LoVo (cell line): ENCODE results near the gene BLVRA.

Experiments
- DNase-seq: peaks from one replicate; pipeline ENCODE4 v3.0.0-alpha.2; 2016; ENCODE audit warnings: low spot score

The BLVRA gene

GRCh38 chr7:43749383-43749940 lies 9.0 kb upstream of the BLVRA start:
- no peak for DNase-seq

DNA sequence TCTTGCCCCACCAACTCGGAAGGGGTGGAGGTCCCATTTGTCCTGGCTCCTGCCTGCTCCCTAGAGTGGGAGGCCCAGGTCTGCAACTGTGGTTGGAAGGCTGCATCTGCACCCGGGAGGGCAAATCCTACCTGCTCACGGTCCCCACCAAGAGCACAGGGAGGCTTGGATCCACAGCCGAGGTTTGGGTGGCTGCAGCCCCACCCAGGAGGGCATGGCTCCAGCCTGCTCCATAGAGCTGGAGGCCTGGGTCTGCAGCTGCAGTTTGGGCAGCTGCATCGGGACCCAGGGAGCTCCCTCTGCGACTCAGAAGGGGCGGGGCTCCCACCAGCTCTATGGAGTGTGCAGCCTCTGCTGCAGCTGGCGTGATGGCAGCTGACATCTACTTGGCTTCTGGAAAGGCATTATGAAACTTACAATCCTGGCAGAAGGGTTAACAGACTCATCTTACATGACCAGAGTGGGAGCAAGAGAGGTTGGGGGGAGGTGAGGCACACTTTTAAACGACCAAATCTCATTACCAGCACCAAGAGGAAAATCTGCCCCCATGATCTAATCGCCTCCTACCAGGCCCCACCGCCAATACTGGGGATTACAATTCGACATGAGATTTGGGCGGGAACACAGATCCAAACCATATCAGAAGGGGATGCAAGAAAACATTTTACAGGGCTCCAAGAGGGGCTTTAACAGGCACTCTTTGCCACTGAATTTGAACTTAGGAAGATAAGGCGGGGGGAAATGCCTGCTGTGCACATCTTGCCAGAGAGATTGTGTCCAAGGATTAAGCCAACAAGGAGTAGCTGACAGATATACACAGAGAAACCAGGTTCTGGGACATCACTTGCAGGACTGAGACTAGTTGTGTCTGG lies 8.2 kb upstream of the BLVRA start:
- DNase-seq = no peak

GRCh38 chr7:43752411-43752810 lies 6.1 kb upstream of the BLVRA start:
- no peak for DNase-seq

DNA sequence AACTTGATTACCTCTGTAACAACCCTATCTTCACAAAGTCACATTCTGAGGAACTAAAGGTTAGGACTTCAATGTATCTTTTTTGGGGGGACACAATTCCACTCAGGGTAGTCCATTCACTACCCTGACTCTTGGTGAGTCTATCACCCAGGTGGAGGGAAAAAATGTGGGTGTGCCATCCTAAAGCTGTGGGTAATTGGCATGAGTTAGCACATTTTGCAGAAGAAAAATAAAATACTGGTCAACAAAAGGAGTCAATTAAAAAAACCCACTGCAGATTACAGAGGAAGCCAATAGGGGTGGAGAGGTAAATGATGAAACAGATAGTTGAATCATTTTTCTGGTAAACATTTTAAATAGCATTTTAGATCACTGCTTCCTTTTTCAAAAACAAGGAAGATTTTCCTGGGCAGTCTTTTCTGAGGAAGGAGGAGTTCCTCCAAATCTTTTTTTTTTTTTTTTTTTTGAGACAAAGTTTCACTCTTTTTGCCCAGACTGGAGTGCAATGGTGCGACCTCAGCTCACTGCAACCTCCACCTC lies 5.1 kb upstream of the BLVRA start:
- DNase-seq = no peak

DNA sequence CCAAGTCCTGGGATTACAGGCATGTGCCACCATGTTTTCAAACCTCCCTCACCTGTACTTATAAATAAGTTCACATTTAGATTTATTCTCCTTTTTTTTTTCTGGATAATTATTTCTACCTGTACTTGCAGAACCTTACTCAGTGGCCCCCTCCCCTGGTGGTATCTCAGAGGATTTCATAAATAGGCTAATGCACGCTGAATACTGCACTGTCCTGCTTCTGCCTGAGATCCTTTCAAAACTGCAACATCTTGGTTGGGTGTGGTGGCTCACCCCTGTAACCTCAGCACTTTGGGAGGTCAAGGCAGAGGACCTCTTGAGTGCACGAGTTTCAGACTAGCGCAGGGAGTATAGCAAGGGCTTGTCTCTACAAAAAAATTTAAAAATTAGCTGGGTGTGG lies 4.6 kb upstream of the BLVRA start:
- DNase-seq = no peak

- no peak for DNase-seq
Observed at GRCh38 chr7:43754596-43754995, 3.9 kb upstream of the BLVRA start.

- DNase-seq = no peak
Observed at GRCh38 chr7:43756368-43757072, 2.0 kb upstream of the BLVRA start.

GRCh38 chr7:43757073-43757720 lies 1.3 kb upstream of the BLVRA start:
- DNase-seq = no peak

DNA sequence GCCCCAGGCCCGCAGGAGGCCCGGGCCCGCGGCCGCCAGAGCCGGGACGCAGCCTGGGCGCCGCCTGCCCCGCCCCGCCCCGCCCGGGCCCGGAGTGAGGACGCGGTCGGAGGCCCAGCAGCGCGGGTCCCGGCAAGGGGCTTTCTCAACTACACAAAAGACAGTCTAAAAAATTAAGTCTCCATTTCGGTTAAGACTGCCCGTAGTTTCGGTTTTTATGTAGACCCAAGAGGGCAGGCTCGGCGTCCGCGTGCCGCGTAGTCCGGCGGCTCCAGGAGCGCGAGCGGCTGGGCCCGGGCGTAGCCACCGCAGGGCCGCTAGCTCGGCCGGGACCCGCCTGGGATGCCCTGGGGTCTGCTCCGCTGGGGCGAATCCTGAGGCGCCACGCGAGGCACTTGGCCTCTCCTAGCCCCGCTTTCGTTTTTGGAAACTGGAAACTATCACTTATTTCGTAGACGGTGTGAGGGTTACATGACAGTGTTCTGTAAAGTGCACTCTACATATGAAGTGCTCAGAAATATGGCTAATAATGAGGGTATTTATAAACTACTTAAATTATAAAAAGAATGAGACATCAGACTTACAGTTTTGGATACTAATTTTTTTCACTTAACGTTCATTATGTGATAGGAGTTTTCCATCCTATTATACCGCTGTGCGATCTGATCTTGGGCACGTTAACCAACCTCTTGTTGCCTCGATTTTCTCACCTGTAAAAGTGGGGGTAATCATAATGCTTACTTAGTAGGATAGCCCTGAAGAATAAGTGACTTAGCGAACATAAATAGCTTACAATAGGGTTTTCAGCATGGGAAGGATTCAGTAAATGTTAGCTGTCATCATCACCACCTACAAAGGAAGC lies 573 bp downstream of the BLVRA start:
- peak; percentile 41 for DNase-seq

DNA sequence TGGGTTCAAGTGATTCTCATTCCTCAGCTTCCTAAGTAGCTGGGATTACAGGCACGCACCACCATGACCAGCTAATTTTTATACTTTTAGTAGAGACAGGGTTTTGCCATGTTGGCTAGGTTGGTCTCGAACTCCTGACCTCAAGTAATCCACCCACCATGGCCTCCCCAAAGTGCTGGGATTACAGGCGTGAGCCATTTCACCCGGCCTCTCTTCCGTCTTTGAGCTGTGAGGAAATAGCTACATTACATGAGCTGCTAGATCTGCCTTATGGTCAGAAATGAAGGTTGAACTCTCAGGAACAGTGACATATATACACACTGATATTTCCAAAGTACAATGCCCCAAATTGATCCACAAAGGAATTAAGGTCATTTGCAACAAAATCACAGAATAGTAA lies 2.4 kb downstream of the BLVRA start:
- DNase-seq = no peak

- DNase-seq = no peak
Observed at GRCh38 chr7:43761382-43761781, 2.9 kb downstream of the BLVRA start.

GRCh38 chr7:43761938-43762692 lies 3.6 kb downstream of the BLVRA start:
- no peak for DNase-seq

DNA sequence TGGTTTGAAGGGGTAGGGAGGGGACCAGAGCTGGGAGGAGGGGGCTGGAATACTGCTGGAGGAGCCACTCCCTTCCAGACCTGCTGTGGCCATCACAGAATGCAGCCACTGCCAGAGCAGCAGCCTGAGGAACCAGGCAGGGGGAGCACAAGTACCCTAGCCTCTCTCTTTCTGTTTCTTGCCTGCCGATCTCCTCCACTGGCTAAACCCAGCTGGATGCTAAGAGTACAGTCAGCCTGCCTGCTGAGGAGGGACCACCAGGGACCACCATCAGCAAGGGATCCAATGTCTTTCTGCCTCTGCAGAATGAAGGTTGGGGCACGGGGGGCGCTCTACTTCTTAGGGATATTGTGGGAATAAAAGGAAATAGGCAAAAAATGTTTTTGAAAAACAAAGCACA lies 4.7 kb downstream of the BLVRA start:
- DNase-seq = no peak

- DNase-seq = no peak
Observed at GRCh38 chr7:43764039-43764761, 5.7 kb downstream of the BLVRA start.

- DNase-seq = peak; percentile 15
Observed at GRCh38 chr7:43764807-43765491, 6.5 kb downstream of the BLVRA start.

DNA sequence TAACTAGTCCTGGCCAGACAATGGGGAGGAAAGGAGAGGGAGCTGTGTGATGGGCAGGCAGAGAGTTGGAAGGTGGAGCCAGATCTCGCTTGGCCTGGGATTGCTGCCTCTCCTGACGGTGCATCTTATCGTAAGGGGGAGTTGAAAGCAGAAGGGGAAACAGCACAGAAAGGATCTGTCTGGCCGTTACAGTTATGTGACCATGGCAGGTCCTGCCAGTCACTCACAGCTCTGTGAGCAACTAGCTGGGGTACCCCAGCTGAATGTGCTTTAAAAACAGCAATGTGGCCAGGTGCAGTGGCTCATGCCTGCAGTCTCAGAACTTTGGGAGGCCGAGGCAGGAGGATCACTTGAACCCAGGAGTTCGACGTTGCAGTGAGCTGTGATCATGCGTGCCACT lies 8.1 kb downstream of the BLVRA start:
- DNase-seq = no peak

DNA sequence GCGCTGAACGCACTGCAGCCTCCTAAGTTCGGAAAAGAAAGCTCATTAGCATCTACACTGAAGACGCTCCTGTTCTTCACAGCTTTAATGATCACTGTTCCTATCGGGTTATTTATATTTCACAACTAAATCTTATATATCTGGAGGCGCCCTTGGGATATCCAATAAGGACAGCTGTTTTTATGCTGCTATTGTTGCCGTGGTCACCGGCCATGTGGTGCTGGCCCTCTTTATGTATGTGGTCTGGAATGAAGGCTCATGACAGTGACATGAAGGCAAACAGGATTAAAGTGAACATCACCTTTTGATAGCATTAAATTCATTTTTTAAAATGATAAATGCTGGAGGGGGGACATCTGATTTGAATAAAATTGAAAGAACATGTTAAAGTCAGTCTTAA lies 8.8 kb downstream of the BLVRA start:
- DNase-seq = no peak

DNA sequence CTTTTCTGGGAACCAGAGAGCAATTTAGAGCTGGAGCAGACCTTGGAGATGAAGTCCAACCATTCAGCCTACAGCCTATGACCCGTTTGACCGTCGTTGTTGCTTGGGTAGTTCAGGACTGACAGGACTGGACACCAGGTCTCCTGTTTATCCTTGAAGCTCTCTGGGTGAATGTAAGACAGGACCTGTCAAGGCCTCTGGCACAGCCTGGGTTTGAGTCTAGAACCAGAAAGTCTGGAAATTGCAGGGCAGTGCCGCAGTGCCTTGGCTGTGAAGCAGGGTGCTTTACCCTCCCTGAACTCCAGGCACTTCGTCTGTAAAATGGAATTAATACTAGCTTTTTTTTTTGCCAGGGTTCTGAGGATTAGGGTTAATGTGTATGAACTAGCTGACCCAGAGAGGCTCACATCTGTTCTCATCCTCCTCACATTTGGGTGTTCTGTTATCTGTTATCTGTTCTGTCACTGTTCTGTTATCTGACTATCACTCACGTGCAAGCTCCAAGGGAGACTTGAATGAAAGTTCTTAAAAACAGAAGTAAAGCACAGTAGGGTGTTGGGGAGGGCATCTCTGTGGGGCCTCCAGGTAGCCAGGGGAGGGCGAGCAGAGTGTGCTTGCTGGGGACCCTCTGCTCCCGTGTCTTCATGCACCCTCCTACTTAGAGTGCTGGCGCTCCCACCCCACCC lies 9.9 kb downstream of the BLVRA start:
- DNase-seq = no peak

- no peak for DNase-seq
Observed at GRCh38 chr7:43768887-43769272, 10.4 kb downstream of the BLVRA start.
